Limb (tissue), 2 donors: ENCODE results near the gene NECAB3.
"Not testable (repeated sequence)": the region's sequence is repeated elsewhere in the genome, so short reads cannot be mapped to it uniquely, and the experiment has no call there.

Experiments used
- DNase-seq, 2 donors: peaks; one replicate each; pipeline ENCODE4 v3.0.0-alpha.2; 2016; ENCODE audit errors: extremely low spot score in 2 of 2

NECAB3 gene, protein sequence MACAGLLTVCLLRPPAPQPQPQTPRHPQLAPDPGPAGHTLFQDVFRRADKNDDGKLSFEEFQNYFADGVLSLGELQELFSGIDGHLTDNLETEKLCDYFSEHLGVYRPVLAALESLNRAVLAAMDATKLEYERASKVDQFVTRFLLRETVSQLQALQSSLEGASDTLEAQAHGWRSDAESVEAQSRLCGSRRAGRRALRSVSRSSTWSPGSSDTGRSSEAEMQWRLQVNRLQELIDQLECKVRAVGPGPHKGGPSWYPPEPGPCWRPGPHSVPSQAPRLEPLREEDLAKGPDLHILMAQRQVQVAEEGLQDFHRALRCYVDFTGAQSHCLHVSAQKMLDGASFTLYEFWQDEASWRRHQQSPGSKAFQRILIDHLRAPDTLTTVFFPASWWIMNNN

DNA sequence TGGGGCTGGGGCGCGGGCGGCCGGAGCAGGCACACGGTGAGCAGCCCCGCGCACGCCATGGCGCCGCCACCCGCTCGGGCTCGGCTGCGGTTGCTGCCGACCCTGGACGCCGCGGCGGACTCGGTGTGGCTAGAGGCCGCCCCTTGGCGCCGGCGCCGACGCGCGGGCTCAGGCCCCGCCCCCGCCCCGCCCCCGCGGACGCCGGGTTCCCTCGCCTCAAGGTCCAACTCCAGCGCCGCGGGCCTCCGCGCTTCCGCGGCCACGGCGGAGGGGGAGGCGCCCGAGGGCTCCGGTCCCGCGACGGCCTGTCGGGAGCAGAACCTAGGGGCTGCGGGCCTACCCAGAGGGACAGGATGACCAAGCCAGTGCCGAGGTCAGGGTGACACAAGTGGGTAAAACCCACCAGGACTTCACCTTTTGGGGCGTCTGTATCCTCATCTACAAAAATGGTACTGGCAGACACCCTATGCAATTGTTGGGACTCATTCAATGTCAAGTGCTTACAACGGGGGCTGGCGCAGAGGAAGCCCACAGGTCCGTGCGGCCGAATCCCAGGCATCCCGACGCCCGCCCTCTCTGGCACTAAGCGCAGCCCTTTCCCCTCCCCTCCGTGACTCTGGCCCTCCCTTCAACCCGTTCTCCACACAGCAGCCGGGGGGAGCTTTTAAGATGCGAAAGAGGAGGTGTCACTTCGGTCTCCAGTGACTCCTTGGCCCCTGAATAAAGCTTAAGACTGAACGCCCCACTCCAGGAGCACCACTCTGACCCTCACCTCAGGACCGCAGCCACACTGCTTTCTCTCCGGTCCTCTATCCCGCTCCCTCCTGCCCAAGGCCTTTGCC lies at the start of gene NECAB3:
TSS of gene NECAB3 (minus strand) at position 135 of the 842 bp plus-strand sequence. CDS start at position 59, 76 bp downstream.
- DNase-seq, result peak in 1 of 2 donors; percentile 90

DNA sequence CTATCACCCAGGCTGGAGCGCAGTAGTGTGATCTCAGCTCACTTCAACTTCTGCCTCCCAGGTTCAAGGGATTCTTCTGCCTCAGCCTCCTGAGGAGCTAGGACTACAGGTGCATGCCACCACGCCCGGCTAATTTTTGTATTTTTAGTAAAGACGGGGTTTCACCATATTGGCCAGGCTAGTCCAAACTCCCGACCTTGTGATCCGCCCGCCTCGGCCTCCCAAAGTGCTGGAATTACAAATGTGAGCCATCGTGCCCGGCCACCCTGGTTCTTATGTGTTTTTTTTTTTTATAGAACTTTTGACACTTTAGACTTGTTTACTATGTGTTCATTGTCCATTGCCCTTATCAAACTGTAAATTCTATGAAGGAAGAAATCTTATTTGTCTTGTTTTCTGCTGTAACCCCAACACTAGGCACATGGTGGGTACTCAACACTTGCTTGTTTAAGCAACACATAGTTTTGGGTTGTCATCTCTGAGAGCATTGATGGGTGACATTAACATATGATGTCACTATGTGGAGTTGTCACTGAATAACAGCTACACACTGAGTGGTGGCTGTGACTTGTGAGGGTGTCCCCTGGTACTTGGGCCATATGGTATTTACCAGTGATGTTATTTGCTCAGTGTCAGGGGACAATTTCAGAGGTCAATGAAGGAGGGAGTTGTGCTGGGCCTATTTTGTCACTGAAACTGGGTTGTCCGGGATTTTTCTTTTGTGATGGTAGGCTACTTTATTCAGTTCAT lies 47.3 kb upstream of the NECAB3 start:
- no peak for DNase-seq

DNA sequence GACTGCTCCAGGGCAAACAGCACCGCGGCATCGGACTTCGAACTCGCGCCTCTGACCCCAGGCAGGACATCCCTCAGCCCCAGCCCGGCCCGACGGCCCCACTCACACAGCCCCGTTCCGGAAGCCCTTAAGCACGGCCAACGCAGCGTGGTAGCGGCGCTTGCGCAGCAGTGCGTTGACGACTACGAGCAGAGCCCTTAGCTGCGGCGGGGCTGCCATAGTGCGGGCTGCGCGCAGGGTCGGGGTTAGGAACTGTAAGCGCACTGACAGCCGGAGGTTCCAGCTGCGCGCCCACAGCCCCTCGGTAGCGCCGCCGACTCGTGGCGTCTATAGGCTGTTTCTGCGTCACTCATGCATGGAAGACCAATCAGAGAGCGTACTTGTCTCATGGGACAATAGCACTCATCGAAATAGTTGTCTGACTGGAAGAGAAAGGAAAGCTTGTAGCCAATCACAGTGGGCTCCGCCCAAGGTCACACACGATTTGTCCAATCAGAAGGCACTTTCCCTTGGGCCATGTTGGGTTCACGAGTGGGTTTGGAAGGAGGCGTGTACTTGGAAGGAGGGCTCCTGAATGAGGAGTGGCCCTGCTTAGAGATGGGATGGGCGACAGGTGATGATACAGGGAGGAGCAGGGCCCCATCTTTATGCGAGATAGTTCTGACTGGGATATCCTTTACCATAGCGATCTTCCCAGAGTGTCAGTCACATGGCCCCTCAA lies 45.9 kb upstream of the NECAB3 start, which contains the start of gene PXMP4:
TSS of gene PXMP4 (minus strand) at position 322 of the 721 bp plus-strand sequence. CDS start at position 219, 103 bp downstream.
- DNase-seq, result peak; percentile 89 to 99

DNA sequence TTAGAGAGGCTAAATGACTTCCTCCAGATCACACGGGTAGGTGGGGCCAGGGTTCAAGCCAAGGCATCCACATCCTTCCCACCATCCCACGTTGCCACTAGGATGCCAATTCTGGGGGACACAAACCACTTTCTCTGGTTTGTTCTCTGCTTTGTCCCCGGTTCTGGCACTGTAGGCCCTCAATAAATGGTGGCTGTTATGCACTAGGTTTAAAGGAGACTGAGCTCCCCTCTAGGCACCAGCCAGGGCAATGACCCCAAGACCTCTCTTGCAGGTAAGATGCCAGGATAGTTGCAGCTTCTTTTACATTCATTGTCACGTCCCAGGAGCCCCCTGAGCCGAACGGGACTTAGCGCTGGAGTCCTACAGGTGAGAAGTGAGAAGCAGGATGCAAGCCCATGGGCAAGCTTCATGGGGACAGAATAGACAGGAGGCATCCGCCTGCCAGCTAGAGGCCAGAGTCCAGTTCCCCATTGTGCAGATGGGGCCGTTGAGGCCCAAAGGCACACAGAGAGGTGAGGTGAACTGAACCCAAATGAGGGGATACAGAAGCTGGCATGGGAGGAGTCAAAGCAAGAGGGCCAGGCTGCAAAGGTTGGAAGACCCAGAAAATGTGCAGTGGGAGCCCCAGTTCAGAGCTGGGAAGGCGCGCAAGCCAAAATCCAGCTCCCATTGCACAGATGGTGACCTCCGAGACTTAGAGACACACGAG lies 45.2 kb upstream of the NECAB3 start:
- DNase-seq, result no peak

DNA sequence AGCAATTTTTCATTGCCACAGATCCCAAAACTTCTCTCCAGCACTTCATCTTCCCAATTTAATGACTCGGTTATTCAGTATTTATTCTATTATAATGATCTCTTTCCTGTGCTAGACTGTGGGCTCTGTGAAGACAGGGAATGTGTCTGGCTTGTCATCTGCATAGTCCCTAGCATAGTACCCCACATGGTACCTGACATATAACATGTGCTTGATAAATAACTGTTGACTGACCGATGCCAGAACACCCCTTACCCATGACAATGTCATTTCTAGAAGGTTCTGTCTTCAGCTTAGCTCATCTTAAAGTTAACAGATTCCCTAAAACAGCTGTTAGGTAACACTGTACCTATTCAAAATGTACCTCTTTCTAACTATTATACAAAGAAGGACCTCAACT lies 42.3 kb upstream of the NECAB3 start:
- no peak for DNase-seq

DNA sequence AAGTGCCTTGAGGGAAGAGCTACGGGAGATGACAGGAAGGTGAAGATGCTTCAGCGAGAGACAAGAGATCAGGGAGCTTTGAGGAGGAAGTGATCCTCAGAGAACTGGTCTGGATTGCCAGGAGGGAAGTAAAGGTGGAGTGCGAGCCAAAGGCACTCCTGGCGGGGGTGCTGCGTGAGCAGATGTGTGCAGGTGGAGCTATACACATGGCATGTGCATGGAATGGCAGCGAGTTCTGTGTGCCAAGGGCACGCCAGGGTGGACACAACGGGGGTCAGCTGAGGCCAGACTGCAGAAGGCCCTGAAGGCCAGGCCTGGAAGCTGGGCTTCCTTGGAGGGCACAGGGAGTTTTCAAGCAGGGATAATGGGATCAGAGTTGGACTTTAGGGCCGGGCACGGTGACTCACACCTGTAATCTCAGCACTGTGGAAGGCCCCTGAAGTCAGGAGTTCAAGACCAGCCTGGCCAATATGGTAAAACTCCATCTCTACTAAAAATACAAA lies 39.7 kb upstream of the NECAB3 start:
- DNase-seq, result no peak

DNA sequence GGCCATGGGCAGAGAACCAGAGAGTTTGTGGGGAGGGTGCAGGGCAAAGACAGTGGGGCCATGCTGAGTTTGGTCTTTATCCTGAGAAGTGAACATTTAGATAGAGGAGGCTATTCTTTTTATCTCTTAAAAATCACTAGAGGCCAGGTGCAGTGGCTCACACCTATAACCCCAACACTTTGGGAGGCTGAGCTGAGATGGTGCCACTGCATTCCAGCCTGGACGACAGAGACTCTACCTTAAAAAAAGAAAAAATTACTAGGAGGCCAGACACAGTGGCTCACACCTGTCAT lies 37.2 kb upstream of the NECAB3 start:
- DNase-seq, result no peak

DNA sequence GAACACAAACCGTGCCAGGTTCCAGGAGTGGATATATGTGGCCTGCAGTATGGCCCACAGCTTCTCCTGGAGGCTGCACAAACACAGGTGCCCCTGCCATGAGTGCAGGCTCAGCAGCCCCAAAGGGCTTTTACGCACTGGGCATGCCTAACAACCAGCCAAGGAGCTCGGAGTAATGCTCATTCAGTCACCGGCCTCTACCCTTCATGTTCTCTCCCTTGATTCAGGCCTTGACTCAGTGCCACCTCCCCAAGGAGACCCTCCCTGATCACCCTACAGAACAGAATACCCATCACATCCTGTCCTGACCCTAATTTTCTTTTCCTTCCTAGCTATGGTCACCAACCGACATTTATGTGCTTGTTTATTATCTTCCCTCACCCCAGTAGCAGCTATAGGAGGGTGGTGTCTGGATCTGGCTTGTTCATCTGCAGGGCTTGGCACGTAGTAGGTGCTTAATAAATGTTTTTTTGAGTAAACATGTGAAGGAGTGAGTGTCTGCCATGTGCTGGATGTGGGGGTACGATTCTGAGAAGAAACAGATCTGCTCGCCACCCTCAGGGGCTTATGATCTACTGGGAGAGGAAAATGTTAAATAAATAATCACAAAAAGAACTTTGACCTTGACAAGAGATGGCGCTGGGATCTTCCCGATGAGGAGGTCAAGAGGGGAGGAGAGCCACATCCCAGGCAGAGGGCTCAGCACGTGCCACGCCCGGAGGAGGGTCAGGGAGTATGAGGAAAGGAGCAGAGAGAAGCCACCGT lies 36.6 kb upstream of the NECAB3 start:
- DNase-seq, result no peak

DNA sequence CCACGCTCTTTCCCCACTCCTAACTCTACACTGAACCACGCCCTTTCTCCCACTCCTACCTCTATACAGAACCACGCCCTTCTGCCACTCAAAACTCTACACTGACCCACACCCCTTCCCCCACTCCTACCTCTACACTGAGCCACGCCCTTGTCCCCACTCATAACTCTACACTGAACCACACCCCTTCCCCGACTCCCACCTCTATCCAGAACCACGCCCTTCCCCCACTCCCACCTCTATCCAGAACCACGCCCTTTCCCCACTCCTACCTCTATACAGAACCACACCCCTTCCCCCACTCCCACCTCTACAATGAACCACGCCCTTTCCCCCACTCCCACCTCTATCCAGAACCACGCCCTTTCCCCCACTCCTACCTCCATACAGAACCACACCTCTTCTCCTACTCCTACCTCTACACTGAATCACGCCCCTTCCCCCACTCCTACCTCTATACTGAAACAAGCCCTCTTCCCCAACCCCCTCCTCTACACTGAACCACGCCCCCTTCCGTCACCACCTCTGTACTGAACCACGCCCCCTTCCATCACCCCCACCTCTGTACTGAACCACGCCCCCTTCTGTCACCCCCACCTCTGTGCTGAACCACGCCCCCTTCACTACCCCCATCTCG lies 35.8 kb upstream of the NECAB3 start:
- no peak for DNase-seq

DNA sequence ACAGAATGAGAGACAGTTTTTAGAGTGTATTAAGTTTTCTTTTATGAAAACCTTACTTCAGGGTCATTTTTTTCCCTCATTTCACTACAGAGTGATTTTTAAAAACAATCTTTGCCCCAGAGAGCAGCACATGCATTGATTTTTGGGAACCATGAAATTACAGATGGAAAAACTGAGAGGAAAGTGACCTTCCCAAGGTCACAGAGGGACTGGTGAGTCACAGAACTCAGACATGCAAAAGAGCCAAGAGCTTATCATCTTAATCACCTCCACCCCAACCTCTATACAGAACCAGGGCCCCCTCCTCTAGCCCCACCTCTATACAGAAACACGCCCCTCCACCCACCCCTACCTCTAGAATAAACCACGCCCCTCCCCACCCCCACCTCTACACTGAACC lies 35.2 kb upstream of the NECAB3 start:
- no peak for DNase-seq

DNA sequence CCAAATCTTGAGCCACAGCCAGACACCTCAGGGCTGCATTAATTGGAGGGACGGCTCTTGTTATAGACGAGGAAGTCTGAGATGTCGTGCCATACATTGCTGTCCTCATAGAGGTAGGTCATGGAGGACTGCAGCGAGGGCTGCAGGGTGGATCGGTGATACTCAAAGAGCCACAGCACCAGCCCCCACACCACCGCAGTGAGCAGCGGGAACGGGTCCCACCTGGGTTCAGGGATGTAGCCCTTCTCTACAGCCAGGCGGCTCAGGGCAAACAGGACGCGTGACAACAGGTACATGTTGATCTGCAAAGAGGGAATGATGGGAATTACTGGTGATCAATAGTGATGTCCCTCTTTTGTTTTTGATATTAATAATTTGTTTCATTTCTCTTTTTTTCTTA lies 33.4 kb upstream of the NECAB3 start:
- DNase-seq, result no peak

DNA sequence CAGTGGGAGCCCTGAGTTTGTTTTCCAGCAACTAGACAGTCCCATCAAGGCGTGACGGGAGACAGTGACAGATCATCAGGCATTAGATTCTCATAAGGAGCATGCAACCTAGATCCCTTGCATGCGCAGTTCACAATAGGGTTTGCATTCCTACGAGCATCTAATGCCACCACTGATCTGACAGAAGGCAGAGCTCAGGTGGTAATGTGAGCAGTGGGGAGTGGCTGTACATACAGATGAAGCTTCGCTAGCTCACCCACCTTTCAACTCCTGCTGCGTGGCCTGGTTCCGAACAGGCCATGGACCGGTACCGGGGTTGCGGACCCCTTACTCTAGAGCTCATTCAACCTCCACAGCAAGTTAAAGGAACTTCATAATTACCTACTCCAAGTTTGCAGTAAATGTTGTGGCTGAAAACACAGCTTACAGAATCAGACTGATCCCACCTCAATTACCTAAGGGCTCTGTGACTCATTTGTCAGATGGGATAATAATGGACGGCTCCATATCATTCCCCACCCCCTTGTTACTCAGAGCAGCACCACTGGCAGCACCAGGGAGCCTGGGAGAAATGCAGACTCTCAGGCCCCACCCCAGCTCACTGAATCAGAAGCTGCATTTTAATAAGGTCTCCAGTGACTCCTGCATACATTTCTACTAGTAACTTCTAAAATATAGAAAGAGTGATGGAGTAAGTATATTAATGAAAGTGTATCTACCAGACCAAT lies 30.1 kb upstream of the NECAB3 start:
- DNase-seq, result no peak

DNA sequence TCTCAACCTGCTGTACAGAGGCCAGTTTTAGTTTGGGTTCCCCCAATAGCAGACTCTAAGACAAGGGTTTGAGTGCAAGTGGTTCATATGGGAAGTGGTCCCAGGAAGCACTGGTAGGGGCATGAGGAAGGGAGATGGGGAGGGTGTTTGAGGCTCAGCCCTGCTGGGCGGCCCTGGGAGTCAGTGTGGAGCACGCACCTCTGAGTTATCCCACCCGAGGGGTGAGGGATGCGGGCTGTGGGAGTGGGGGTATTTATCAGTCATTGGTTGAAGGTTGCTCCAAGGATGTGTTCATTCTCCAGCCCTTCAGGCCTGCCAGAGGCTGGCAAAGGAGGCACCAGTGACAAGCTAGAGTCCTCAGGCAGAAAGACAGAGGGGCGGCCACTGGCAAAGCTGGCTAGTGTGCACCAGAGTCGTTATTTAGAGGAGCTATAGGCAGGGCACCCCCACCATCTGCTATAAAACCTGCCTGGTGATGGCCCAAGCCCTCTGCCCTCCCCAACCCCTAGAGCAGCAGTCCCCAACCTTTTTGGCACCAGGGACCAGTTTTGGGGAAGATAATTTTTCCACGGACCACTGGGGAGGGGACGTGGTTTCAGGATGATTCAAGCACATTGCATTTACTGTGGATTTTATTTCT lies 29.4 kb upstream of the NECAB3 start:
- DNase-seq, result no peak

DNA sequence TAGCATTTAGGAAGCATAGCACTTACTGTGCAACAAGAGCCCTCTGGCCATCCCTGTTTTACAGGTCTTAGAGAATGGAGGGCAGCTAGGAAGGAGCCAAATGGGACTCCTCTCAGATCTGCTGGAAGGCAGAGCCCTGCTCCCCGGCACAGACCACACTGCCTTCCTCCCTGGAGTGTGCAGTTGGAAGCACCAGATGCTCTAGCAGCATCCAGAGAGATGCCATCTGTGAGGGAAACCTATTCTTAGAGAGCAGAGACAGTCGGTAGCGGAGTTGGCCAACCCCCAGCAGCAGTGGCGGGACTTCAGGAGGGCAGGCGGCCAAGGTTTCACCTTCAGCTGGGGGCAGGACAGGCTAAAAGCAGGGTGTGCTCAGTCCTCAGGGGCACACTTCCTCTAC lies 28.6 kb upstream of the NECAB3 start:
- DNase-seq, result no peak

DNA sequence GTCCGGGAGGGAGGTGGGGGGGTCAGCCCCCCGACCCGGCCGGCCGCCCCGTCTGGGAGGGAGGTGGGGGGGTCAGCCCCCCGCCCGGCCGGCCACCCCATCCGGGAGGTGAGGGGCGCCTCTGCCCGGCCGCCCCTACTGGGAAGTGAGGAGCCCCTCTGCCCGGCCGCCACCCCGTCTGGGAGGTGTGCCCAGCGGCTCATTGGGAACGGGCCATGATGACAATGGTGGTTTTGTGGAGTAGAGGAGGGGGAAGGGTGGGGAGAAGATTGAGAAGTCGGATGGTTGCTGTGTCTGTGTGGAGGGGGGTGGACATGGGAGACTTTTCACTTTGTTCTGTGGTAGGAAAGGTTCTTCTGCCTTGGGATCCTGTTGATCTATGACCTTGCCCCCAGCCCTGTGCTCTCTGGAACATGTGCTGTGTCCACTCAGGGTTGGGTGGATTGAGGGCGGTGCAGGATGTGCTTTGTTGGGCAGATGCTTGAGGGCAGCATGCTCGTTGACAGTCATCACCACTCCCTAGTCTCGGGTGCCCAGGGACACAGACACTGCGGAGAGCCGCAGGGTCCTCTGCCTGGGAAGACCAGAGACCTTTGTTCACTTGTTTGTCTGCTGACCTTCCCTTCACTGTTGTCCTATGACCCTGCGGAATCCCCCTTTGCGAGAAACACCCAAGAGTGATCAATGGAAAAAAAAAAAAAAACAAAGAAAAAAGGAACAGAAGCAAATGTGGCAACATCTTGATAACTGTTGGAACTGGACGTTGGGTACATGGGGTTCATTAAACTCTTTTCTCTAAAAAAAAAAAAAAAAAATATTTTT lies 27.6 kb upstream of the NECAB3 start:
- DNase-seq, result no peak

DNA sequence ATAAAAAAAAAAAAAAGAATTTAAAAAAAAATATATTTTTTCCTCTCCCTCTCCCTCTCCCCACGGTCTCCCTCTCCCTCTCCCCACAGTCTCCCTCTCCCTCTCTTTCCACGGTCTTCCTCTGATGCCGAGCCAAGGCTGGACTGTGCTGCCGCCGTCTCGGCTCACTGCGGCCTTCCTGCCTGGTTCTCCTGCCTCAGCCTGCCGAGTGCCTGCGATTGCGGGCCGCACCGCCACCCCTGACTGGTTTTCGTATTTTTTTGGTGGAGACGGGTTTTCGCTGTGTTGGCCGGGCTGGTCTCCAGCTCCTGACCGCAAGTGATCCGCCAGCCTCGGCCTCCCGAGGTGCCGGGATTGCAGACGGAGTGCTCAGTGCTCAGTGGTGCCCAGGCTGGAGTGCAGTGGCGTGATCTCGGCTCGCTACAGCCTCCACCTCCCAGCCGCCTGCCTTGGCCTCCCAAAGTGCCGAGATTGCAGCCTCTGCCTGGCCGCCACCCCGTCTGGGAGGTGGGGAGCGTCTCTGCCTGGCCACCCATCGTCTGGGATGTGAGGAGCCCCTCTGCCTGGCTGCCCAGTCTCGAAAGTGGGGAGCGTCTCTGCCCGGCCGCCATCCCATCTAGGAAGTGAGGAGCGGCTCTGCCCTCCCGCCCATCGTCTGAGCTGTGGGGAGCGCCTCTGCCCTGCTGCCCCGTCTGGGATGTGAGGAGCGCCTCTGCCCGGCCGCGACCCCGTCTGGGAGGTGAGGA lies 26.6 kb upstream of the NECAB3 start:
- DNase-seq, result not testable (repeated sequence)
